Endothelial cell of umbilical vein (primary cell): ENCODE results near the gene GRK1. TPM values are rescaled to one million over a fixed set of nuclear protein-coding genes. Genes with fewer than 3 reads are reported as not detected.

Experiments used
- BruUV-seq: library from RNA; stranded (reverse); fragments of 400-500 nt; replicated peaks from 2 replicates; lab custom pipeline; 2021; lab: Mats Ljungman, UMichigan
- CTCF ChIA-PET: fragments of 300-600, 350-600 bp; sonication (Branson Sonifier 250); formaldehyde crosslinking; loops from one replicate; lab custom pipeline; 2021; ENCODE audit warnings: antibody characterized with exemption, inconsistent platforms; lab: Charles Lee
- POLR2A ChIA-PET: fragments of 300-600, 350-600 bp; sonication (Branson Sonifier 250); formaldehyde crosslinking; loops from one replicate; lab custom pipeline; 2021; ENCODE audit warnings: antibody characterized with exemption, inconsistent platforms; lab: Charles Lee
- DNase-seq: peaks from one replicate; pipeline ENCODE4 v3.0.0-alpha.2; 2011; ENCODE audit warnings: low read depth, low spot score
- FAIRE-seq: peaks from 2 replicates; lab custom pipeline; 2011; peaks lifted over from hg19 to GRCh38; lab: Jason Lieb, UNC
- H2AFZ ChIP-seq: 2 replicates; pipeline ENCODE4 v1.6.0; 2012; ENCODE audit warnings: low read depth, low read length, control low read depth, inconsistent platforms
- H3K27ac ChIP-seq: 2 replicates; pipeline ENCODE4 v1.5.1; 2011; ENCODE audit warnings: low read depth, mild to moderate bottlenecking, control low read depth, low read length, moderate library complexity; ENCODE audit not compliant: insufficient read depth
- H3K27me3 ChIP-seq, 2 experiments: 2 replicates each; pipeline versions ENCODE4 v1.6.0 to v1.6.1; 2011; ENCODE audit warnings: low read length in 2 of 2, mixed read lengths in 1 of 2; ENCODE audit not compliant: control insufficient read depth in 2 of 2, insufficient read depth in 2 of 2
- H3K36me3 ChIP-seq, 2 experiments: 2 replicates in 1 of 2; 3 replicates in 1 of 2; pipeline ENCODE4 v1.5.1; 2011; ENCODE audit warnings: low read length in 2 of 2, mild to moderate bottlenecking in 1 of 2, moderate library complexity in 1 of 2; ENCODE audit not compliant: control insufficient read depth in 2 of 2, insufficient read depth in 2 of 2; ENCODE audit errors: extremely low read depth in 1 of 2
- H3K4me1 ChIP-seq: 3 replicates; pipeline ENCODE4 v1.5.1; 2011; ENCODE audit warnings: mild to moderate bottlenecking, low read length; ENCODE audit not compliant: control insufficient read depth, insufficient read depth; ENCODE audit errors: extremely low read depth
- H3K4me2 ChIP-seq: 2 replicates; pipeline ENCODE4 v1.6.1; 2011; ENCODE audit warnings: low read length, control low read depth, mixed read lengths; ENCODE audit not compliant: insufficient read depth
- H3K4me3 ChIP-seq, 3 experiments: fragments of 200-600 bp in 1 of 3; sonication (generic), shearing (Covaris generic) in 1 of 3; replicated peaks in 1 of 3; 2 replicates each; pipeline ENCODE4 v1.5.1; 2011 to 2016; ENCODE audit warnings: control low read depth in 3 of 3, low read length in 3 of 3, mild to moderate bottlenecking in 2 of 3, inconsistent platforms in 1 of 3, low read depth in 1 of 3, moderate library complexity in 1 of 3; ENCODE audit not compliant: insufficient read depth in 1 of 3
- H3K79me2 ChIP-seq: 2 replicates; pipeline ENCODE4 v1.6.0; 2012; ENCODE audit warnings: low read length, inconsistent platforms; ENCODE audit not compliant: control insufficient read depth, insufficient read depth
- H3K9ac ChIP-seq: replicated peaks from 2 replicates; pipeline ENCODE3; 2011; ENCODE audit warnings: low read length, control low read depth; ENCODE audit not compliant: insufficient read depth; ENCODE audit errors: extremely low read depth
- H3K9me1 ChIP-seq: replicated peaks from 3 replicates; pipeline ENCODE4 v1.6.0; 2011; ENCODE audit warnings: mild to moderate bottlenecking, low read length; ENCODE audit not compliant: control insufficient read depth, insufficient read depth; ENCODE audit errors: extremely low read depth
- H3K9me3 ChIP-seq: replicated peaks from 2 replicates; pipeline ENCODE4 v1.5.1; 2012; ENCODE audit warnings: low read length, inconsistent platforms; ENCODE audit not compliant: control insufficient read depth, insufficient read depth
- H4K20me1 ChIP-seq: replicated peaks from 2 replicates; pipeline ENCODE3; 2011; ENCODE audit warnings: mild to moderate bottlenecking, low read length; ENCODE audit not compliant: control insufficient read depth, insufficient read depth; ENCODE audit errors: extremely low read depth
- EZH2 ChIP-seq: IDR thresholded peaks from 2 replicates; pipeline ENCODE4 v1.6.1; 2012; ENCODE audit warnings: borderline replicate concordance, low read depth, mild to moderate bottlenecking, moderate library complexity, low read length, inconsistent platforms; ENCODE audit not compliant: severe bottlenecking
- FOS ChIP-seq: IDR thresholded peaks from 2 replicates; pipeline ENCODE4 v1.6.1; 2011; ENCODE audit warnings: mild to moderate bottlenecking, low read length, moderate library complexity, borderline replicate concordance; ENCODE audit not compliant: insufficient read depth
- GATA2 ChIP-seq: IDR thresholded peaks from 2 replicates; pipeline ENCODE4 v1.7.0; 2011; ENCODE audit warnings: low read depth, mild to moderate bottlenecking, moderate library complexity, mixed read lengths, low read length; ENCODE audit not compliant: insufficient read length, insufficient read depth
- JUN ChIP-seq: IDR thresholded peaks from 2 replicates; pipeline ENCODE4 v1.6.1; 2011; ENCODE audit warnings: borderline replicate concordance, low read depth; ENCODE audit not compliant: insufficient read length, insufficient read depth
- MYC ChIP-seq: IDR thresholded peaks from one replicate; pipeline ENCODE4 v1.6.1; 2011; ENCODE audit warnings: mild to moderate bottlenecking, low read depth, low read length
- POLR2A ChIP-seq: IDR thresholded peaks from 2 replicates; pipeline ENCODE4 v1.6.1; 2012; ENCODE audit warnings: low read depth, mild to moderate bottlenecking, control low read depth, low read length
- POLR2AphosphoS5 ChIP-seq: IDR thresholded peaks from 2 replicates; pipeline ENCODE4 v1.6.1; 2012; ENCODE audit warnings: low read depth, mild to moderate bottlenecking, control low read depth, low read length, moderate library complexity; ENCODE audit not compliant: insufficient read depth
- dilution Hi-C: fragments of 300-500 bp; cut with MboI; formaldehyde crosslinking; loops from one replicate; pipeline ENCODE4 v1.15.0; 2019; ENCODE audit warnings: low sequenced_read_pairs; ENCODE audit not compliant: extremely low pct_ligation_motif_present
- intact Hi-C: fragments of 100-400 bp; cut with micrococcal nuclease; formaldehyde crosslinking; loops from one replicate; pipeline ENCODE4 v1.10.0; 2022
- polyA plus RNA-seq, 4 experiments: library from polyadenylated mRNA; depleted of rRNA in 3 of 4; stranded (reverse) in 3 of 4; unstranded in 1 of 4; fragments of >200 nt; gene quantifications; 2 replicates each; pipeline versions ENCODE4 v1.2.1 to v1.2.3, GENCODE V29; 2011 to 2012; ENCODE audit warnings: missing spikeins in 1 of 4
- total RNA-seq: library from RNA; stranded (reverse); gene quantifications from 2 replicates; pipeline ENCODE4 v1.2.3, GENCODE V29; 2021
- TF ChIP-seq, protein P1 (sequence below), 2 donors: IDR thresholded peaks; 1 replicate in 1 of 2; 2 replicates in 1 of 2; pipeline ENCODE4 v1.5.1; 2011; ENCODE audit warnings: low read length in 2 of 2, mild to moderate bottlenecking in 2 of 2, moderate library complexity in 2 of 2, control low read depth in 1 of 2, inconsistent platforms in 1 of 2, low read depth in 1 of 2; ENCODE audit not compliant: insufficient read depth in 1 of 2; ENCODE audit errors: extremely low read depth in 1 of 2
- TF ChIP-seq, protein P2 (sequence below): IDR thresholded peaks from 2 replicates; pipeline ENCODE4 v1.6.1; 2011; ENCODE audit not compliant: insufficient read depth, insufficient read length

The GRK1 gene
- total and polyA plus RNA-seq, 2 donors (not counting 3 experiments of a cell fraction or from before 2014, with no cell fraction given): not detected

DNA sequence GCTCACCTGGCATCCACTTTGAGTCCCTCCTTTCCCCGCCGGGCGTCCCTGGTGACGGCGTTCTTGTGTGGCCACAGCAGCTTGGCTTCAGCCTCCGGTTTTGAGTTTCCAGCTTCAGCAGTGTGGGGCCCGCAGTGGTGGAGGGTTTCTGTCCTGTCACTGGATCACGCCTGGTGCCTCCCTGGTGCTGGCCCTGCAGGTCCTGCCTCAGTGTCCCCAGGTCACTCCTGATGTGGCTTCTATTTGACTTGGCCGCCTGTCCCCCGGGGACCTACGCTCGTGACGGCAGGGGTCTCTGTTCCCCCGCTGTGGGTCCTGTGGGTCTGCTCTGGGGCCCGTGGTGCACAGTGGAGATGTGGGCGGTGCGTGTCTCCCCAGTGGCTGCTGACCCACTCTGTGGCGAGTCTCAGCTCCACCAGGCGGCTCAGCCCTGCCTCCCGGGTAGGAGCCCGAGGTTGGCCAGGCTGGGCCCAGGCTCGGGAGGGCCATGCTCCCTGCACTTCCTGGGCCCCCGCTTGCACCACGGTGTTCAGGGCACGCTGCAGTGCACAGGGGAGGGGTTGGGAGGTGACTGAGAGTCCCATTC lies 10.9 kb upstream of the GRK1 start:
- Histone ChIP-seq H3K9ac (no peak overlapping the region), H2AFZ (no peak overlapping the region), H4K20me1 (no peaks in the 10 kb centered on the region), H3K4me2 (no peak overlapping the region), H3K79me2 (no peaks in the 10 kb centered on the region), H3K4me3 (no peak overlapping the region), H3K27me3 (peaks cover 0 to 4% of the 10 kb centered on the region in 2 experiments), H3K9me1 (no peaks in the 10 kb centered on the region), H3K27ac (no peak overlapping the region), H3K9me3 (no peaks in the 10 kb centered on the region), H3K36me3 (no peaks in the 10 kb centered on the region), H3K4me1 (no peaks in the 10 kb centered on the region)
- no peak for FAIRE-seq
- intact Hi-C loops: no loop called here
- TF ChIP-seq POLR2AphosphoS5 (no peak), EZH2 (no peak), POLR2A (no peak), MYC (no peak), JUN (no peak), GATA2 (no peak), FOS (no peak)
- TF ChIP-seq, protein P1, sequence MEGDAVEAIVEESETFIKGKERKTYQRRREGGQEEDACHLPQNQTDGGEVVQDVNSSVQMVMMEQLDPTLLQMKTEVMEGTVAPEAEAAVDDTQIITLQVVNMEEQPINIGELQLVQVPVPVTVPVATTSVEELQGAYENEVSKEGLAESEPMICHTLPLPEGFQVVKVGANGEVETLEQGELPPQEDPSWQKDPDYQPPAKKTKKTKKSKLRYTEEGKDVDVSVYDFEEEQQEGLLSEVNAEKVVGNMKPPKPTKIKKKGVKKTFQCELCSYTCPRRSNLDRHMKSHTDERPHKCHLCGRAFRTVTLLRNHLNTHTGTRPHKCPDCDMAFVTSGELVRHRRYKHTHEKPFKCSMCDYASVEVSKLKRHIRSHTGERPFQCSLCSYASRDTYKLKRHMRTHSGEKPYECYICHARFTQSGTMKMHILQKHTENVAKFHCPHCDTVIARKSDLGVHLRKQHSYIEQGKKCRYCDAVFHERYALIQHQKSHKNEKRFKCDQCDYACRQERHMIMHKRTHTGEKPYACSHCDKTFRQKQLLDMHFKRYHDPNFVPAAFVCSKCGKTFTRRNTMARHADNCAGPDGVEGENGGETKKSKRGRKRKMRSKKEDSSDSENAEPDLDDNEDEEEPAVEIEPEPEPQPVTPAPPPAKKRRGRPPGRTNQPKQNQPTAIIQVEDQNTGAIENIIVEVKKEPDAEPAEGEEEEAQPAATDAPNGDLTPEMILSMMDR (IDR thresholded peaks at IDR 0.05; ENCODE audit: extremely low read depth in 1 of 2, insufficient read depth in 1 of 2, low read depth in 1 of 2, low read length in 2 of 2): no peak
- TF ChIP-seq, protein P2, sequence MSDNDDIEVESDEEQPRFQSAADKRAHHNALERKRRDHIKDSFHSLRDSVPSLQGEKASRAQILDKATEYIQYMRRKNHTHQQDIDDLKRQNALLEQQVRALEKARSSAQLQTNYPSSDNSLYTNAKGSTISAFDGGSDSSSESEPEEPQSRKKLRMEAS: no peak
- CTCF ChIA-PET: no interaction called here
- POLR2A ChIA-PET: no interaction called here
- dilution Hi-C loops: no loop called here
- BruUV-seq: no TSS peak
- DNase-seq: no peak
